Measurements from ENCODE around the gene DSCAM.

Gene DSCAM

GRCh38 chr21:40696246-40696645 is 150.7 kb downstream of the DSCAM start:
- peak; percentile 31 for DNase-seq

GRCh38 chr21:40689840-40690360 is 157.1 kb downstream of the DSCAM start:
- no peak for DNase-seq

- no peak for DNase-seq
Measured at GRCh38 chr21:40689217-40689616, 157.7 kb downstream of the DSCAM start.

- no peak for DNase-seq
Measured at GRCh38 chr21:40688106-40688864, 158.7 kb downstream of the DSCAM start.

- no peak for DNase-seq
Measured at GRCh38 chr21:40687625-40688024, 159.3 kb downstream of the DSCAM start.

- DNase-seq, result no peak
Measured at GRCh38 chr21:40686526-40686925, 160.4 kb downstream of the DSCAM start.

GRCh38 chr21:40685141-40685540 is 161.8 kb downstream of the DSCAM start:
- DNase-seq, result no peak

GRCh38 chr21:40684726-40685125 is 162.2 kb downstream of the DSCAM start:
- DNase-seq, result no peak

- DNase-seq, result no peak
Measured at GRCh38 chr21:40683349-40683748, 163.6 kb downstream of the DSCAM start.

GRCh38 chr21:40681164-40681859 is 165.6 kb downstream of the DSCAM start:
- DNase-seq, result no peak

- peak; percentile 47 for DNase-seq
Measured at GRCh38 chr21:40680311-40680710, 166.6 kb downstream of the DSCAM start.

GRCh38 chr21:40678681-40679284 is 168.2 kb downstream of the DSCAM start:
- DNase-seq, result no peak

- no peak for DNase-seq
Measured at GRCh38 chr21:40675017-40675416, 171.9 kb downstream of the DSCAM start.

GRCh38 chr21:40672602-40673001 is 174.4 kb downstream of the DSCAM start:
- no peak for DNase-seq

GRCh38 chr21:40671716-40672115 is 175.2 kb downstream of the DSCAM start:
- no peak for DNase-seq

GRCh38 chr21:40668555-40669275 is 178.2 kb downstream of the DSCAM start:
- no peak for DNase-seq

GRCh38 chr21:40667967-40668366 is 179.0 kb downstream of the DSCAM start:
- DNase-seq, result no peak

- no peak for DNase-seq
Measured at GRCh38 chr21:40662889-40663288, 184.1 kb downstream of the DSCAM start.

- no peak for DNase-seq
Measured at GRCh38 chr21:40660461-40660860, 186.5 kb downstream of the DSCAM start.

- peak; percentile 96 for DNase-seq
Measured at GRCh38 chr21:40658311-40658710, 188.6 kb downstream of the DSCAM start.

GRCh38 chr21:40652436-40652835 is 194.5 kb downstream of the DSCAM start:
- no peak for DNase-seq

GRCh38 chr21:40647706-40648105 is 199.3 kb downstream of the DSCAM start:
- DNase-seq, result no peak

GRCh38 chr21:40646651-40647050 is 200.3 kb downstream of the DSCAM start:
- peak; percentile 75 for DNase-seq
